ES-I3 (cell line): ENCODE measurements around the gene CALY.
A peak's percentile ranks its signal among the peaks of the same experiment; 100 is the strongest.
"Not testable (repeated sequence)": the region's sequence is repeated elsewhere in the genome, so short reads cannot be mapped to it uniquely, and the experiment has no call there.

Experiments
- H3K36me3 ChIP-seq: 2 replicates; pipeline ENCODE4 v1.6.1; 2013; ENCODE audit warnings: mild to moderate bottlenecking, low read length, control low read depth, moderate library complexity; ENCODE audit not compliant: insufficient read depth
- H3K4me1 ChIP-seq: 2 replicates; pipeline ENCODE4 v1.6.1; 2013; ENCODE audit warnings: mild to moderate bottlenecking, control low read depth, low read length; ENCODE audit not compliant: insufficient read depth
- H3K9ac ChIP-seq: 2 replicates; pipeline ENCODE4 v1.6.1; 2013; ENCODE audit warnings: low read depth, mild to moderate bottlenecking, low read length, moderate library complexity
- H3K9me3 ChIP-seq: 2 replicates; pipeline ENCODE4 v1.6.1; 2013; ENCODE audit warnings: mild to moderate bottlenecking, low read length, moderate library complexity; ENCODE audit not compliant: control insufficient read depth, insufficient read depth

Gene CALY

GRCh38 chr10:133336577-133337369 lies at the start of gene CALY:
CALY (minus strand) TSS chr10:133336896; CDS start chr10:133328989, 7,907 bp downstream.
- Histone ChIP-seq H3K9me3 (no peaks in the 10 kb centered on the region; the same call in 1 of the 2 replicates), H3K36me3 (no peaks in the 10 kb centered on the region), H3K4me1 (no peaks in the 10 kb centered on the region), H3K9ac (peak within 1 kb of the TSS; percentile 34; the same call in 1 of the 2 replicates)

GRCh38 chr10:133385214-133385613 lies 48.5 kb upstream of the CALY start:
- H3K9me3 ChIP-seq, result no peaks in the 10 kb centered on the region
- no peaks in the 10 kb centered on the region for H3K36me3 ChIP-seq
- peaks cover 2% of the 10 kb centered on the region; the same call in 1 of the 2 replicates for H3K4me1 ChIP-seq
- no peak overlapping the region for H3K9ac ChIP-seq

GRCh38 chr10:133384071-133384470 lies 47.4 kb upstream of the CALY start:
- Histone ChIP-seq H3K9ac (no peak overlapping the region), H3K4me1 (no peaks in the 10 kb centered on the region), H3K36me3 (no peaks in the 10 kb centered on the region), H3K9me3 (no peaks in the 10 kb centered on the region)

- Histone ChIP-seq H3K36me3 (no peaks in the 10 kb centered on the region), H3K9me3 (no peaks in the 10 kb centered on the region), H3K4me1 (no peaks in the 10 kb centered on the region), H3K9ac (no peak overlapping the region)
Measured at GRCh38 chr10:133383551-133383950, 46.9 kb upstream of the CALY start.

GRCh38 chr10:133381036-133381435 lies 44.3 kb upstream of the CALY start:
- no peaks in the 10 kb centered on the region for H3K9me3 ChIP-seq
- H3K4me1 ChIP-seq, result no peaks in the 10 kb centered on the region; the same call in 1 of the 2 replicates
- H3K9ac ChIP-seq, result no peak overlapping the region
- no peaks in the 10 kb centered on the region for H3K36me3 ChIP-seq

- no peaks in the 10 kb centered on the region; the same call in 1 of the 2 replicates for H3K4me1 ChIP-seq
- peak overlapping the region; percentile 72; the same call in 1 of the 2 replicates for H3K9ac ChIP-seq
- H3K9me3 ChIP-seq, result no peaks in the 10 kb centered on the region
Measured at GRCh38 chr10:133379801-133380666, 43.3 kb upstream of the CALY start.

GRCh38 chr10:133379152-133379800 lies 42.6 kb upstream of the CALY start, which contains the start of gene PAOX:
PAOX (plus strand) TSS chr10:133379262; CDS start chr10:133379317, 55 bp downstream.
- H3K4me1 ChIP-seq, result no peaks in the 10 kb centered on the region; the same call in 1 of the 2 replicates
- peak within 1 kb of the TSS; percentile 86 for H3K9ac ChIP-seq
- no peaks in the 10 kb centered on the region for H3K36me3 ChIP-seq
- H3K9me3 ChIP-seq, result no peaks in the 10 kb centered on the region

More at GRCh38 chr10:133379801-133380666, 43.3 kb upstream of the CALY start:
- H3K36me3 ChIP-seq, result no peaks in the 10 kb centered on the region

- H3K4me1 ChIP-seq, result no peaks in the 10 kb centered on the region; the same call in 1 of the 2 replicates
- peak overlapping the region; percentile 86 for H3K9ac ChIP-seq
- H3K36me3 ChIP-seq, result no peaks in the 10 kb centered on the region
- no peaks in the 10 kb centered on the region for H3K9me3 ChIP-seq
Measured at GRCh38 chr10:133378251-133379096, 41.8 kb upstream of the CALY start.

- H3K9ac ChIP-seq, result peak overlapping the region; percentile 86
- H3K4me1 ChIP-seq, result no peaks in the 10 kb centered on the region; the same call in 1 of the 2 replicates
- H3K36me3 ChIP-seq, result no peaks in the 10 kb centered on the region
- no peaks in the 10 kb centered on the region for H3K9me3 ChIP-seq
Measured at GRCh38 chr10:133377818-133378250, 41.1 kb upstream of the CALY start.

- Histone ChIP-seq H3K36me3 (no peaks in the 10 kb centered on the region), H3K4me1 (no peaks in the 10 kb centered on the region; the same call in 1 of the 2 replicates), H3K9ac (no peak overlapping the region), H3K9me3 (no peaks in the 10 kb centered on the region)
Measured at GRCh38 chr10:133377025-133377817, 40.5 kb upstream of the CALY start.

- not testable (repeated sequence) for H3K36me3 ChIP-seq, H3K4me1 ChIP-seq, H3K9me3 ChIP-seq, H3K9ac ChIP-seq
Measured at GRCh38 chr10:133376183-133376582, 39.5 kb upstream of the CALY start.

GRCh38 chr10:133375357-133376115 lies 38.8 kb upstream of the CALY start:
- H3K4me1 ChIP-seq, result no peaks in the 10 kb centered on the region; the same call in 1 of the 2 replicates
- no peaks in the 10 kb centered on the region for H3K9me3 ChIP-seq
- H3K36me3 ChIP-seq, result no peaks in the 10 kb centered on the region
- H3K9ac ChIP-seq, result no peak overlapping the region
